Endothelial cell of umbilical vein (primary cell): ENCODE measurements around the gene SUPT5H.

Experiments
- EZH2 ChIP-seq: IDR thresholded peaks from 2 replicates; pipeline ENCODE4 v1.6.1; 2012; ENCODE audit warnings: borderline replicate concordance, low read depth, mild to moderate bottlenecking, moderate library complexity, low read length, inconsistent platforms; ENCODE audit not compliant: severe bottlenecking
- MYC ChIP-seq: IDR thresholded peaks from one replicate; pipeline ENCODE4 v1.6.1; 2011; ENCODE audit warnings: mild to moderate bottlenecking, low read depth, low read length
- POLR2A ChIP-seq: IDR thresholded peaks from 2 replicates; pipeline ENCODE4 v1.6.1; 2012; ENCODE audit warnings: low read depth, mild to moderate bottlenecking, control low read depth, low read length
- POLR2AphosphoS5 ChIP-seq: IDR thresholded peaks from 2 replicates; pipeline ENCODE4 v1.6.1; 2012; ENCODE audit warnings: low read depth, mild to moderate bottlenecking, control low read depth, low read length, moderate library complexity; ENCODE audit not compliant: insufficient read depth
- TF ChIP-seq, protein P1 (sequence below), 2 donors: IDR thresholded peaks; 1 replicate in 1 of 2; 2 replicates in 1 of 2; pipeline ENCODE4 v1.5.1; 2011; ENCODE audit warnings: low read length in 2 of 2, mild to moderate bottlenecking in 2 of 2, moderate library complexity in 2 of 2, control low read depth in 1 of 2, inconsistent platforms in 1 of 2, low read depth in 1 of 2; ENCODE audit not compliant: insufficient read depth in 1 of 2; ENCODE audit errors: extremely low read depth in 1 of 2
- TF ChIP-seq, protein P2 (sequence below): IDR thresholded peaks from 2 replicates; pipeline ENCODE4 v1.6.1; 2011; ENCODE audit not compliant: insufficient read depth, insufficient read length

DNA sequence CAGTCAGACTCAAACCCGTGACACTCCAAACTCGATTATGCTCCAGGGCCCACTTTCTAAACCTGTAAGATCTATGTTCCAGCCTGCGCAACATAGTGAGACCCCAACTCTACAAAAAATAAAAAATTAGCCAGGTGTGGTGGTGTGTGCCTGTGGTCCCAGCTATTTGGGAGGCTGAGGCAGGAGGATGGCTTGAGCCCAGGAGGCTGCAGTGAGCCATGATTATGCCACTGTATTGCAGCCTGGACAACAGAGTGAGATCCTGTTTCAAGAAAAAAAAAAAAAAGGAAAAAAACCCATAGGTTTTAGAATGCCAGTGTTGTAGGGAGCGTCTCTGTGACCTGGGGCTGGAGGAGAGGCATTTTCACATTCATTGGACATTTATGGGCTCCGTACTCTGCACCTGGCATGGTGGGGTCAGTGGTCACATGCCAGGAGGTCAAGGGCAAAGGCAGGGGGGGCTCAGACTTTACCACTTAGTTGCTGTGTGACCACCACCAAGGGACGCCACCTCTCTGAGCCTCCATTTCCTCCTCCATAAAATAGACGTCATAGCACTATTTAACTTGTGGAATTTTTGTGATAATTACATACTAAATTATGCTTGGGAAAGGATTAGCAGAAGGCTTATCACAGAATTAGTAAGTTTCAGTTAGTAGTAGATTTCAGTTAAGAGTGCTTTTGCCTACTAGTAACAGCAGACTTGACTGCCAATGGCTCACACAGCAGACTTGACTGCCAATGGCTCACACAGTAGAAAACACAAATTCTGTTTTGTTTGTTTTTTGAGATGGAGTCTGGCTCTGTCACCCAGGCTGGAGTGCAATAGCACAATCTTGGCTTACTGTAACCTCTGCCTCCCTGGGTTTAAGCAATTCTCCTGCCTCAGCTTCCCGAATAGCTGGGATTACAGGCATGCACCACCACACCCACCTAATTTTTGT is 75.4 kb downstream of the SUPT5H start:
- TF ChIP-seq, protein P1, sequence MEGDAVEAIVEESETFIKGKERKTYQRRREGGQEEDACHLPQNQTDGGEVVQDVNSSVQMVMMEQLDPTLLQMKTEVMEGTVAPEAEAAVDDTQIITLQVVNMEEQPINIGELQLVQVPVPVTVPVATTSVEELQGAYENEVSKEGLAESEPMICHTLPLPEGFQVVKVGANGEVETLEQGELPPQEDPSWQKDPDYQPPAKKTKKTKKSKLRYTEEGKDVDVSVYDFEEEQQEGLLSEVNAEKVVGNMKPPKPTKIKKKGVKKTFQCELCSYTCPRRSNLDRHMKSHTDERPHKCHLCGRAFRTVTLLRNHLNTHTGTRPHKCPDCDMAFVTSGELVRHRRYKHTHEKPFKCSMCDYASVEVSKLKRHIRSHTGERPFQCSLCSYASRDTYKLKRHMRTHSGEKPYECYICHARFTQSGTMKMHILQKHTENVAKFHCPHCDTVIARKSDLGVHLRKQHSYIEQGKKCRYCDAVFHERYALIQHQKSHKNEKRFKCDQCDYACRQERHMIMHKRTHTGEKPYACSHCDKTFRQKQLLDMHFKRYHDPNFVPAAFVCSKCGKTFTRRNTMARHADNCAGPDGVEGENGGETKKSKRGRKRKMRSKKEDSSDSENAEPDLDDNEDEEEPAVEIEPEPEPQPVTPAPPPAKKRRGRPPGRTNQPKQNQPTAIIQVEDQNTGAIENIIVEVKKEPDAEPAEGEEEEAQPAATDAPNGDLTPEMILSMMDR (IDR thresholded peaks at IDR 0.05; ENCODE audit: extremely low read depth in 1 of 2, insufficient read depth in 1 of 2, low read depth in 1 of 2, low read length in 2 of 2), result no peak
- TF ChIP-seq POLR2A, result no peak
- TF ChIP-seq EZH2, result no peak
- no peak for TF ChIP-seq POLR2AphosphoS5
- TF ChIP-seq, protein P2, sequence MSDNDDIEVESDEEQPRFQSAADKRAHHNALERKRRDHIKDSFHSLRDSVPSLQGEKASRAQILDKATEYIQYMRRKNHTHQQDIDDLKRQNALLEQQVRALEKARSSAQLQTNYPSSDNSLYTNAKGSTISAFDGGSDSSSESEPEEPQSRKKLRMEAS, result no peak
- TF ChIP-seq MYC, result no peak
